HG03196 (cell line): ENCODE results near the gene KITLG.
"Not testable (repeated sequence)": the region's sequence is repeated elsewhere in the genome, so short reads cannot be mapped to it uniquely, and the experiment has no call there.

Experiments used
- ATAC-seq: cut with Tn5 transposase; IDR thresholded peaks from one replicate; pipeline ENCODE4 v1.9.1; 2021; ENCODE audit not compliant: unreplicated experiment

KITLG gene

GRCh38 chr12:88580051-88580871 is at the start of gene KITLG:
KITLG (minus strand) TSS chr12:88580471; CDS start chr12:88580278, 193 bp downstream.
- ATAC-seq, result peak; percentile 74

- no peak for ATAC-seq
Measured at GRCh38 chr12:88628856-88629509, 48.7 kb upstream of the KITLG start.

GRCh38 chr12:88628035-88628434 is 47.8 kb upstream of the KITLG start:
- not testable (repeated sequence) for ATAC-seq

GRCh38 chr12:88627501-88627900 is 47.2 kb upstream of the KITLG start:
- ATAC-seq, result no peak

GRCh38 chr12:88625356-88625755 is 45.1 kb upstream of the KITLG start:
- ATAC-seq, result no peak

GRCh38 chr12:88624911-88625310 is 44.6 kb upstream of the KITLG start:
- no peak for ATAC-seq

- ATAC-seq, result no peak
Measured at GRCh38 chr12:88623777-88624548, 43.7 kb upstream of the KITLG start.

GRCh38 chr12:88617352-88617751 is 37.1 kb upstream of the KITLG start:
- no peak for ATAC-seq

GRCh38 chr12:88615490-88615889 is 35.2 kb upstream of the KITLG start:
- ATAC-seq, result no peak

- no peak for ATAC-seq
Measured at GRCh38 chr12:88604646-88605045, 24.4 kb upstream of the KITLG start.

GRCh38 chr12:88600272-88600671 is 20.0 kb upstream of the KITLG start:
- ATAC-seq, result no peak

- no peak for ATAC-seq
Measured at GRCh38 chr12:88597365-88597764, 17.1 kb upstream of the KITLG start.

GRCh38 chr12:88595697-88596096 is 15.4 kb upstream of the KITLG start:
- ATAC-seq, result no peak

GRCh38 chr12:88594780-88595179 is 14.5 kb upstream of the KITLG start:
- ATAC-seq, result no peak

- ATAC-seq, result no peak
Measured at GRCh38 chr12:88591343-88591742, 11.1 kb upstream of the KITLG start.

- no peak for ATAC-seq
Measured at GRCh38 chr12:88590851-88591250, 10.6 kb upstream of the KITLG start.

- ATAC-seq, result no peak
Measured at GRCh38 chr12:88585077-88585476, 4.8 kb upstream of the KITLG start.

GRCh38 chr12:88579601-88580050 is 645 bp downstream of the KITLG start:
- ATAC-seq, result no peak

- ATAC-seq, result no peak
Measured at GRCh38 chr12:88579161-88579517, 1.1 kb downstream of the KITLG start.

- no peak for ATAC-seq
Measured at GRCh38 chr12:88578276-88579160, 1.8 kb downstream of the KITLG start.

GRCh38 chr12:88577537-88577936 is 2.7 kb downstream of the KITLG start:
- no peak for ATAC-seq
